ENCODE results near the gene TRAPPC6A. TPM values are rescaled to one million over a fixed set of nuclear protein-coding genes. Genes with fewer than 3 reads are reported as not detected.
A peak's percentile ranks its signal among the peaks of the same experiment; 100 is the strongest.

Gene TRAPPC6A
- total and polyA plus RNA-seq, 2 donors (not counting 1 experiment from before 2014, with no cell fraction given), result 40.3 to 79.0 TPM

DNA sequence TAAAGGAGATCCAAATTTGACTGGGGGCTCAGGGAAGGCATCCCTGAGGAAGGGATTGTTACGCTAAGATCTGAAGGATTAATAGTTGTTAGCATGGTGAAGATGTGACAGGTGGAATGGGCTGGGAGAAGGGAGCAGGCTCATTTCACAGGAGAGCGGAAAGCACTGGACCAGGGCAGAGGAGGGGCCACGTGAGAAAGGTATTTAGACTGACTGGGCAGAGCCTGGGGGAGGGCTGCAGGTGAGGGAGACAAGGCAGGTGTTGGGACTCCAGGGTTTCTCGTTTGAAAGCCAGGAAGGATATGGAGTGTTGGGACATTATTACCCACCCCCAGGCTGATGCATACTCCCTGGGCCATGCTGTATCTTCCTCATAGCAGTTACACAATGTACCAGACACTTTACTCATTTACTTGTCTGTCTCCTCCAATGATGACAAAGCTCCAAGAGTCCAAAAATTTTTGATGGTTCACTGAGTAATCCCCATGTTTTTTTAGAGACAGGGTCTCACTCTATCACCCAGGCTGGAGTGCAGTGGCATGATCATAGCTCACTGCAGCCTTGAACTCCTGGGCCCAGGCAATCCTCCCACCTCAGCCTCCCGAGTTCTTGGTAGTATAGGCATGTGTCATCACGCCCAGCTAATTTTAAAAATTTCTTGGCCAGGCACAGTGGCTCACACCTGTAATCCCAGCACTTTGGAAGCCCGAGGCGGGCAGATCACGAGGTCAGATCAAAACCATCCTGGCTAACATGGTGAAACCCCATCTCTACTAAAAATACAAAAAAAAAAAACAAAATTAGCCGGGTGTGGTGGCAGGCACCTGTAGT is 2.3 kb downstream of the TRAPPC6A start:
- Mint-ChIP-seq H3K27ac (peak overlapping the region; percentile 17), H3K27me3 (no peaks in the 10 kb centered on the region), H3K9me3 (ENCODE audit: insufficient read depth) (no peaks in the 10 kb centered on the region), H3K4me1 (peaks cover 42% of the 10 kb centered on the region), H3K4me3 (peak overlapping the region; percentile 29)
- ChIA-PET POLR2A (no interaction called here), CTCF (interaction anchor here (0.6 kb wide), 1 partner anchor 273 kb away, joined by 3 read pairs; no protein-coding TSS in a partner anchor)
- Histone ChIP-seq H4K20me1 (ENCODE audit: control insufficient read depth, insufficient read depth, low read length, poor library complexity, severe bottlenecking) (peaks cover 17% of the 10 kb centered on the region), H2AFZ (ENCODE audit: insufficient read depth, low read depth, low read length, poor library complexity, severe bottlenecking) (no peak overlapping the region), H3K4me2 (replicated peaks; ENCODE audit: low read depth, low read length, poor library complexity, severe bottlenecking) (no peak overlapping the region), H3K4me1 (ENCODE audit: control insufficient read depth in 2 of 2, insufficient read depth in 2 of 2, low read length in 2 of 2) (peaks cover 30 to 47% of the 10 kb centered on the region in 2 donors), H3K27ac (ENCODE audit: low read length in 2 of 2) (no peak overlapping the region), H3K36me3 (replicated peaks in 1 of 2; ENCODE audit: control extremely low read depth in 1 of 2, control insufficient read depth in 1 of 2, extremely low read depth in 1 of 2, insufficient read depth in 2 of 2, low read length in 1 of 2) (no peaks in the 10 kb centered on the region), H3K9ac (ENCODE audit: low read length) (no peak overlapping the region), H3K9me3 (ENCODE audit: control extremely low read depth in 1 of 3, control insufficient read depth in 2 of 3, insufficient read depth in 1 of 3, low read length in 2 of 3) (no peaks in the 10 kb centered on the region), H3K27me3 (replicated peaks in 1 of 4; ENCODE audit: control extremely low read depth in 1 of 4, control insufficient read depth in 3 of 4, insufficient read depth in 4 of 4, low read length in 3 of 4) (no peaks in the 10 kb centered on the region), H3K79me2 (ENCODE audit: control insufficient read depth, insufficient read depth, low read length) (peaks cover 61% of the 10 kb centered on the region), H3K4me3 (ENCODE audit: control extremely low read depth in 1 of 5, extremely low read depth in 1 of 5, insufficient read depth in 1 of 5, low read depth in 2 of 5, low read length in 4 of 5) (no peak overlapping the region)
- 99% methylated on average over 8 of the region's 10 CpGs for WGBS (ENCODE audit: insufficient coverage)
- DNase-seq (no peak), ATAC-seq (ENCODE audit: low read depth) (no peak)
- TF ChIP-seq, protein P1, sequence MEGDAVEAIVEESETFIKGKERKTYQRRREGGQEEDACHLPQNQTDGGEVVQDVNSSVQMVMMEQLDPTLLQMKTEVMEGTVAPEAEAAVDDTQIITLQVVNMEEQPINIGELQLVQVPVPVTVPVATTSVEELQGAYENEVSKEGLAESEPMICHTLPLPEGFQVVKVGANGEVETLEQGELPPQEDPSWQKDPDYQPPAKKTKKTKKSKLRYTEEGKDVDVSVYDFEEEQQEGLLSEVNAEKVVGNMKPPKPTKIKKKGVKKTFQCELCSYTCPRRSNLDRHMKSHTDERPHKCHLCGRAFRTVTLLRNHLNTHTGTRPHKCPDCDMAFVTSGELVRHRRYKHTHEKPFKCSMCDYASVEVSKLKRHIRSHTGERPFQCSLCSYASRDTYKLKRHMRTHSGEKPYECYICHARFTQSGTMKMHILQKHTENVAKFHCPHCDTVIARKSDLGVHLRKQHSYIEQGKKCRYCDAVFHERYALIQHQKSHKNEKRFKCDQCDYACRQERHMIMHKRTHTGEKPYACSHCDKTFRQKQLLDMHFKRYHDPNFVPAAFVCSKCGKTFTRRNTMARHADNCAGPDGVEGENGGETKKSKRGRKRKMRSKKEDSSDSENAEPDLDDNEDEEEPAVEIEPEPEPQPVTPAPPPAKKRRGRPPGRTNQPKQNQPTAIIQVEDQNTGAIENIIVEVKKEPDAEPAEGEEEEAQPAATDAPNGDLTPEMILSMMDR (IDR thresholded peaks at IDR 0.05), result no peak
- TF ChIP-seq EZH2 (IDR thresholded peaks at IDR 0.05; ENCODE audit: borderline replicate concordance, insufficient read depth, low read depth, low read length, poor library complexity, severe bottlenecking), result no peak
- intact Hi-C loops (cut with micrococcal nuclease), result no loop called here

DNA sequence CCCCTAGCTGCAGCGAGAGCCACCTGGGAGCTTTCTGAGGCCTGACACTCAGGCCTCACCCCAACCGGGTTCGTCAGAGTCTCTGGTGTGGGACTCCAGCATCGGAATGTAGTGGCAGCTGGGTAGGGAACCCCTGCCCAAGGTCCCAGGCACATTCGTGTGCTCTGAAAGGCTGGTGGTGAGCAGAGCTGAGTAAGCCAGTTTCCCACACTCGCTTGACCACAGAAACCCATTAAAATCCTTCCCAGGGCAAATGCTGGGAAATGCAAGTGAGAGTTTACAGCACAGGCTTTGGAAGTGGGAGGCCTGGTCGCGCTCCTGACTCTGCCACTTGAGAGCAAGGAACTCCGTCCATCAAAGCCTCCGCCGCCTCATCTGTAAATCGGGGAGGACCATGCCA is 4.2 kb downstream of the TRAPPC6A start:
- WGBS (ENCODE audit: insufficient coverage), result 72% methylated on average over 10 of the region's 12 CpGs
- Histone ChIP-seq H3K27me3 (replicated peaks in 1 of 4; ENCODE audit: control extremely low read depth in 1 of 4, control insufficient read depth in 3 of 4, insufficient read depth in 4 of 4, low read length in 3 of 4) (no peaks in the 10 kb centered on the region), H3K9me3 (ENCODE audit: control extremely low read depth in 1 of 3, control insufficient read depth in 2 of 3, insufficient read depth in 1 of 3, low read length in 2 of 3) (no peaks in the 10 kb centered on the region), H3K9ac (ENCODE audit: low read length) (no peak overlapping the region), H4K20me1 (ENCODE audit: control insufficient read depth, insufficient read depth, low read length, poor library complexity, severe bottlenecking) (peaks cover 23% of the 10 kb centered on the region), H2AFZ (ENCODE audit: insufficient read depth, low read depth, low read length, poor library complexity, severe bottlenecking) (no peak overlapping the region), H3K4me2 (replicated peaks; ENCODE audit: low read depth, low read length, poor library complexity, severe bottlenecking) (no peak overlapping the region), H3K36me3 (replicated peaks in 1 of 2; ENCODE audit: control extremely low read depth in 1 of 2, control insufficient read depth in 1 of 2, extremely low read depth in 1 of 2, insufficient read depth in 2 of 2, low read length in 1 of 2) (peaks cover 0 to 7% of the 10 kb centered on the region in 2 experiments), H3K4me1 (ENCODE audit: control insufficient read depth in 2 of 2, insufficient read depth in 2 of 2, low read length in 2 of 2) (peaks cover 23 to 39% of the 10 kb centered on the region in 2 donors), H3K4me3 (ENCODE audit: control extremely low read depth in 1 of 5, extremely low read depth in 1 of 5, insufficient read depth in 1 of 5, low read depth in 2 of 5, low read length in 4 of 5) (no peak overlapping the region), H3K79me2 (ENCODE audit: control insufficient read depth, insufficient read depth, low read length) (peaks cover 69% of the 10 kb centered on the region), H3K27ac (ENCODE audit: low read length in 2 of 2) (peak overlapping the region; percentile 12 to 22)
- Mint-ChIP-seq H3K27ac (no peak overlapping the region), H3K27me3 (no peaks in the 10 kb centered on the region), H3K4me3 (no peak overlapping the region), H3K4me1 (peaks cover 35% of the 10 kb centered on the region), H3K9me3 (ENCODE audit: insufficient read depth) (no peaks in the 10 kb centered on the region)
- intact Hi-C loops (cut with micrococcal nuclease), result no loop called here
- ATAC-seq (ENCODE audit: low read depth) (no peak), DNase-seq (no peak)
- ChIA-PET POLR2A (no interaction called here), CTCF (no interaction called here)
- TF ChIP-seq, protein P1 (IDR thresholded peaks at IDR 0.05), result no peak
- TF ChIP-seq EZH2 (IDR thresholded peaks at IDR 0.05; ENCODE audit: borderline replicate concordance, insufficient read depth, low read depth, low read length, poor library complexity, severe bottlenecking), result no peak
